Naive thymus-derived CD8-positive, alpha-beta T cell (primary cell): ENCODE results near the gene CD4. TPM values are rescaled to one million over a fixed set of nuclear protein-coding genes. Genes with fewer than 3 reads are reported as not detected.

Source experiments
- ATAC-seq, 2 donors: fragments of 150-1000 bp; cut with Tn5 transposase in 1 of 2; sonication (Bioruptor Pico), chemical (Tn5 transposase) in 1 of 2; 1 replicate in 1 of 2; 2 replicates in 1 of 2; pipeline ENCODE4 v1.10.0; 2021; ENCODE audit warnings: mild to moderate bottlenecking in 2 of 2, moderate library complexity in 2 of 2
- POLR2A ChIA-PET: fragments of 350-600 bp; sonication (Branson Sonifier 250); formaldehyde crosslinking; loops from one replicate; lab custom pipeline; 2021; ENCODE audit warnings: antibody characterized with exemption; lab: Charles Lee
- DNase-seq, 10 donors: peaks; one replicate each; pipeline versions ENCODE4 v3.0.0 to v3.0.0-alpha.2; 2020 to 2022
- H3K27ac Mint-ChIP-seq, 10 donors: one replicate each; pipeline ENCODE4 v1.8.0; 2020 to 2022; ENCODE audit warnings: mild to moderate bottlenecking in 10 of 10, mixed read lengths in 10 of 10, moderate library complexity in 4 of 10, inconsistent platforms in 1 of 10
- H3K27me3 Mint-ChIP-seq, 5 donors: one replicate each; pipeline ENCODE4 v1.8.0; 2021 to 2022; ENCODE audit warnings: mixed read lengths in 5 of 5
- H3K36me3 Mint-ChIP-seq, 3 donors: one replicate each; pipeline ENCODE4 v1.8.0; 2020 to 2022; ENCODE audit warnings: mixed read lengths in 3 of 3, mild to moderate bottlenecking in 2 of 3, inconsistent platforms in 1 of 3
- H3K4me1 Mint-ChIP-seq, 4 donors: one replicate each; pipeline ENCODE4 v1.8.0; 2021 to 2022; ENCODE audit warnings: mixed read lengths in 4 of 4
- H3K4me3 Mint-ChIP-seq, 10 donors: one replicate each; pipeline ENCODE4 v1.8.0; 2020 to 2022; ENCODE audit warnings: mild to moderate bottlenecking in 10 of 10, mixed read lengths in 10 of 10, moderate library complexity in 6 of 10, inconsistent platforms in 1 of 10
- H3K9me3 Mint-ChIP-seq, 9 donors: one replicate each; pipeline ENCODE4 v1.8.0; 2020 to 2022; ENCODE audit warnings: mixed read lengths in 9 of 9, mild to moderate bottlenecking in 3 of 9, inconsistent platforms in 1 of 9, moderate library complexity in 1 of 9
- polyA plus RNA-seq, 3 donors: library from polyadenylated mRNA; unstranded; fragments of 300-500 nt; fragmentation: Illumina TruSeq; gene quantifications; one replicate each; pipeline ENCODE4 v1.2.3, GENCODE V29; 2021
- total RNA-seq, 8 experiments: library from RNA in 2 of 8; stranded (reverse) in 2 of 8; gene quantifications; one replicate each; pipeline ENCODE4 v1.2.3 and lab custom pipeline; 2021 to 2026

CD4 gene
- total and polyA plus RNA-seq, 5 experiments from 2014 or later, result 0.39 to 1.5 (median 1.3) TPM

DNA sequence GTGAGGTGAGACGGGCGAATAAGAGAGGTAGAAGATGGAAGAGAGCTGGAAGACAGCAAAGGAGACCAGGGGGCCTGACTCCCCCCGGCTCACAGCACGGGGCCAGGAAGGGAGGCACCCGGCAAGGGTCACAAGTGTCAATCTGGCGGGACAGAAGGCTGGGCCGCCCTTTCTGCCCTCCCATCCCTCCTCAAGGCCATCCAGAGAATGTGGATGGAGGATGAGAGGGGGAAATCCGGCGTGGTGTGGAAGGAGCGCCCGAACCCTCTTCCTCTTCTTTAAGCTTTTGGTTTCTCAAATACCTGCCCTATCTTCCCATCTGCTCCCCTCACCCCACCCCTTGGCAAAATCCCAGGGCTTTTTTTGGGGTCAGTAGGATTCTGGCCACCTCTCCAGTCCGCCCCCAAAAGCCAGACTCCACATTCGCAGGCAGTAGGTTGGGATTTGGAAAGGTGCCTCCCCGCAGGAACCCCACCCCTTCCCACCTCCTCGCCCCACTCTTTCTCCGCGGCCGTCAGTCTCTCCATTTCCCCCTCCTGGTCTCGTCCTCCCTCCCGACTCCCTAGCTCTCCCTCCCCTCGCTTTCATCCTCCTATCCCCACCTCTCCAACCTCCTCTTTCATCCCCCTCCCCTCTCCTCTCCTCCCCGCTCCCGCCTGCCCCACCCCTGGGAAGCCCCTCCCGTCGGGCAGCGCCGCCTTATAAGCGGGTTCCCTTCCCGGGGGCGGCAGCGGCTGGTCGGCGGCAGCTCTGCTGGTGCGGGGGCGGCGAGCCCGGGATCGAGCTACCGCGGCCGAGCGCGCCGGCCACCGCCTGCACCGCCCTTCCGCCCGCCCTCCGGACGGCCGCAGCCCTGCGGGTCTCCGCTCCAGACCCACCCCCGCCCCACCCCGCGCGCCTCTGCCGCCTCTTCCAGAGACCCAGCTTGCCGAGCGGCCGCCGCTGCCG, 23.4 kb upstream of the CD4 start, which contains the start of gene PTMS:
Gene PTMS (plus strand): TSS at position 730 of the 948 bp plus-strand sequence. CDS start 343 bp downstream, outside the sequence.
- no peaks in the 10 kb centered on the region for H3K9me3 Mint-ChIP-seq
- POLR2A ChIA-PET, result interaction anchor here (1.2 to 2.5 kb wide), 7 partner anchors 12 to 106 kb away, joined by 3 to 15 read pairs (median 5); partner anchors contain the start of genes COPS7A, GPR162, MLF2 and ZNF384
- H3K27me3 Mint-ChIP-seq, result peaks cover 22 to 64% (median 58%) of the 10 kb centered on the region in 5 donors
- peaks cover 0 to 3% (median 0%) of the 10 kb centered on the region in 3 donors for H3K36me3 Mint-ChIP-seq
- DNase-seq, result peak in 1 of 10 donors; percentile 58
- H3K27ac Mint-ChIP-seq, result peak within 1 kb of the TSS in 6 of 10 donors; percentile 27 to 73 (median 46)
- H3K4me3 Mint-ChIP-seq, result peak within 1 kb of the TSS; percentile 75 to 90 (median 88)
- ATAC-seq, result peak in 1 of 2 donors; percentile 14
- peaks cover 17 to 35% (median 28%) of the 10 kb centered on the region in 4 donors for H3K4me1 Mint-ChIP-seq

GRCh38 chr12:6766651-6767349, 22.5 kb upstream of the CD4 start:
- POLR2A ChIA-PET, result interaction anchor here (1.2 to 2.5 kb wide), 7 partner anchors 12 to 105 kb away, joined by 3 to 15 read pairs (median 5); partner anchors contain the start of genes COPS7A, GPR162, MLF2 and ZNF384
- Mint-ChIP-seq H3K27ac (peak overlapping the region in 3 of 10 donors; percentile 27 to 73 (median 49)), H3K9me3 (no peaks in the 10 kb centered on the region), H3K36me3 (peaks cover 0 to 3% (median 0%) of the 10 kb centered on the region in 3 donors), H3K4me3 (peak overlapping the region; percentile 75 to 90 (median 86)), H3K4me1 (peaks cover 20 to 42% (median 33%) of the 10 kb centered on the region in 4 donors), H3K27me3 (peaks cover 24 to 73% (median 58%) of the 10 kb centered on the region in 5 donors)
- DNase-seq, result peak in 7 of 10 donors; percentile 41 to 66 (median 48)
- peak; percentile 75 to 81 for ATAC-seq

GRCh38 chr12:6767353-6768319, 21.7 kb upstream of the CD4 start:
- Mint-ChIP-seq H3K27me3 (peaks cover 26 to 79% (median 58%) of the 10 kb centered on the region in 5 donors), H3K4me3 (peak overlapping the region; percentile 75 to 90 (median 86)), H3K27ac (peak overlapping the region in 5 of 10 donors; percentile 27 to 73 (median 63)), H3K4me1 (peaks cover 23 to 47% (median 37%) of the 10 kb centered on the region in 4 donors), H3K9me3 (no peaks in the 10 kb centered on the region), H3K36me3 (peaks cover 0 to 3% (median 0%) of the 10 kb centered on the region in 3 donors)
- POLR2A ChIA-PET, result interaction anchor here (1.2 to 2.5 kb wide), 6 partner anchors 11 to 105 kb away, joined by 3 to 15 read pairs (median 6); partner anchors contain the start of genes COPS7A, GPR162 and MLF2
- ATAC-seq (no peak), DNase-seq (peak in 1 of 10 donors; percentile 52)

GRCh38 chr12:6768437-6768914, 20.9 kb upstream of the CD4 start:
- Mint-ChIP-seq H3K27me3 (peaks cover 26 to 87% (median 64%) of the 10 kb centered on the region in 5 donors), H3K9me3 (no peaks in the 10 kb centered on the region), H3K27ac (peak overlapping the region in 1 of 10 donors; percentile 15), H3K36me3 (peaks cover 0 to 3% (median 0%) of the 10 kb centered on the region in 3 donors), H3K4me1 (peaks cover 27 to 55% (median 45%) of the 10 kb centered on the region in 4 donors), H3K4me3 (peak overlapping the region in 3 of 10 donors; percentile 30 to 81 (median 43))
- DNase-seq, result peak in 1 of 10 donors; percentile 52
- no peak for ATAC-seq
- POLR2A ChIA-PET, result interaction anchor here (2.5 kb wide), 1 partner anchor 15 kb away, joined by 15 read pairs; the partner anchor contains the start of gene MLF2

- Mint-ChIP-seq H3K9me3 (no peaks in the 10 kb centered on the region), H3K36me3 (peaks cover 0 to 3% (median 0%) of the 10 kb centered on the region in 3 donors), H3K4me1 (peaks cover 27 to 56% (median 45%) of the 10 kb centered on the region in 4 donors), H3K27ac (no peak overlapping the region), H3K4me3 (peak overlapping the region in 3 of 10 donors; percentile 23 to 43 (median 34)), H3K27me3 (peaks cover 26 to 86% (median 65%) of the 10 kb centered on the region in 5 donors)
- ATAC-seq (no peak), DNase-seq (peak in 1 of 10 donors; percentile 21)
- POLR2A ChIA-PET, result no interaction called here
Observed at GRCh38 chr12:6768990-6769389, 20.3 kb upstream of the CD4 start.

GRCh38 chr12:6769666-6770065, 19.7 kb upstream of the CD4 start:
- Mint-ChIP-seq H3K27me3 (peaks cover 26 to 85% (median 64%) of the 10 kb centered on the region in 5 donors), H3K27ac (peak overlapping the region in 1 of 10 donors; percentile 7), H3K4me1 (peaks cover 24 to 56% (median 46%) of the 10 kb centered on the region in 4 donors), H3K36me3 (peaks cover 0 to 3% (median 0%) of the 10 kb centered on the region in 3 donors), H3K4me3 (peak overlapping the region in 1 of 10 donors; percentile 20), H3K9me3 (no peaks in the 10 kb centered on the region)
- no peak for ATAC-seq
- POLR2A ChIA-PET, result no interaction called here
- DNase-seq, result no peak

DNA sequence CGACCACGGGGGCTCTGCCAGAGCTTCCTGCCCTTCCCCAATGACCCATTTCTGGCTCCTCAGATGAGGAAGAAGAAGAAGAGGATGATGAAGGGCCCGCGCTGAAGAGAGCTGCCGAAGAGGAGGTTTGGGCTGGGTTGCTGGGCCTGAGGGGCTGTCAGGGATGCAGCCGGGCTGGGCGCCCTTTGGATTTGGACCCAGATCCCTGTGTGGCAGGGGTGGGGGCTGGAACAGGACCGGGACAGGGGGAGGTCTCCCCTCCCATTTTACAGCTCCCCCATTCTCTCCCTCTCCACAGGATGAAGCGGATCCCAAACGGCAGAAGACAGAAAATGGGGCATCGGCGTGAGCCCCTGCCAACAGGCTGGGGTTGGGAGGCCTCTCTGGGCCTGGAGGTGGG, 19.2 kb upstream of the CD4 start:
- POLR2A ChIA-PET, result no interaction called here
- Mint-ChIP-seq H3K36me3 (peaks cover 0 to 3% (median 0%) of the 10 kb centered on the region in 3 donors), H3K9me3 (no peaks in the 10 kb centered on the region), H3K27ac (peak overlapping the region in 1 of 10 donors; percentile 7), H3K4me1 (peaks cover 26 to 56% (median 48%) of the 10 kb centered on the region in 4 donors), H3K4me3 (peak overlapping the region in 1 of 10 donors; percentile 20), H3K27me3 (peaks cover 26 to 85% (median 65%) of the 10 kb centered on the region in 5 donors)
- DNase-seq, result no peak
- ATAC-seq, result no peak

GRCh38 chr12:6770600-6770999, 18.7 kb upstream of the CD4 start:
- peaks cover 22 to 85% (median 63%) of the 10 kb centered on the region in 5 donors for H3K27me3 Mint-ChIP-seq
- DNase-seq (no peak), ATAC-seq (no peak)
- H3K36me3 Mint-ChIP-seq, result no peaks in the 10 kb centered on the region
- no peak overlapping the region for H3K4me3 Mint-ChIP-seq
- no peaks in the 10 kb centered on the region for H3K9me3 Mint-ChIP-seq
- POLR2A ChIA-PET, result interaction anchor here (1.6 kb wide), 1 partner anchor 18 kb away, joined by 7 read pairs; the partner anchor contains the start of gene MLF2
- H3K4me1 Mint-ChIP-seq, result peaks cover 23 to 55% (median 47%) of the 10 kb centered on the region in 4 donors
- H3K27ac Mint-ChIP-seq, result peak overlapping the region in 1 of 10 donors; percentile 30

DNA sequence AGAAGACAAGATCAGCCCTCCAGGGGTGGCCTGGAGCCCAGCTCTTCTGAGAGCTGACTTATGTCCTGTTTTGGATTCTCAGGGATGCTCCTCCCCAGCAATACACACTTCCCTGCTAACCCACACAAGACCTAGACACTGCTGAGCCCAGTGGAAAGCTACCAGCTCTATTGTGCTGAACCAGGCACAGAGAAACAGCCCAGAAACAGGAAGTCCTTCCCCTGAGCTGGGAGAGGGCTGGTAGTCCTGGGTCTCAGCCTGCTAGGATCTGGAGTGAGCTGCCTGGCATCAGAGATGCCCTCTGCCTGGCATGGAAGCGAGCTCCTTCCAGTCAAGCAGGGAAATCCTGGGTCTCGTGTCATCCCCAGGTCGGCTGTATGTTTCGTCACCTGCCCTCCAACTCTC, 18.2 kb upstream of the CD4 start:
- H3K4me3 Mint-ChIP-seq, result no peak overlapping the region
- H3K9me3 Mint-ChIP-seq, result no peaks in the 10 kb centered on the region
- peak overlapping the region in 2 of 10 donors; percentile 30 to 44 for H3K27ac Mint-ChIP-seq
- POLR2A ChIA-PET, result interaction anchor here (1.6 kb wide), 1 partner anchor 18 kb away, joined by 7 read pairs; the partner anchor contains the start of gene MLF2
- ATAC-seq, result no peak
- peaks cover 23 to 53% (median 45%) of the 10 kb centered on the region in 4 donors for H3K4me1 Mint-ChIP-seq
- DNase-seq, result peak in 1 of 10 donors; percentile 44
- H3K36me3 Mint-ChIP-seq, result no peaks in the 10 kb centered on the region
- H3K27me3 Mint-ChIP-seq, result peaks cover 22 to 82% (median 64%) of the 10 kb centered on the region in 5 donors

GRCh38 chr12:6771509-6772330, 17.6 kb upstream of the CD4 start:
- no peak for ATAC-seq
- H3K27me3 Mint-ChIP-seq, result peaks cover 22 to 82% (median 66%) of the 10 kb centered on the region in 5 donors

More at GRCh38 chr12:6771509-6772330, 17.6 kb upstream of the CD4 start:
- H3K9me3 Mint-ChIP-seq, result no peaks in the 10 kb centered on the region
- peaks cover 25 to 52% (median 46%) of the 10 kb centered on the region in 4 donors for H3K4me1 Mint-ChIP-seq
- H3K4me3 Mint-ChIP-seq, result peak overlapping the region; percentile 23 to 94 (median 70)
- H3K36me3 Mint-ChIP-seq, result no peaks in the 10 kb centered on the region
- POLR2A ChIA-PET, result interaction anchor here (1.6 kb wide), 1 partner anchor 19 kb away, joined by 7 read pairs; the partner anchor contains the start of gene MLF2
- DNase-seq, result no peak
- H3K27ac Mint-ChIP-seq, result peak overlapping the region in 7 of 10 donors; percentile 41 to 90 (median 67)
